Astrocyte of the spinal cord (primary cell): ENCODE measurements around the gene IQCK.
A peak's percentile ranks its signal among the peaks of the same experiment; 100 is the strongest.
"Not testable (repeated sequence)": the region's sequence is repeated elsewhere in the genome, so short reads cannot be mapped to it uniquely, and the experiment has no call there.

Experiments used
- DNase-seq: peaks from one replicate; pipeline ENCODE4 v3.0.0; 2011; ENCODE audit warnings: low read depth, low spot score
- H3K4me3 ChIP-seq: 2 replicates; pipeline ENCODE4 v1.5.1; 2011; ENCODE audit warnings: low read depth, mild to moderate bottlenecking, low read length, moderate library complexity
- CTCF ChIP-seq: IDR thresholded peaks from 2 replicates; pipeline ENCODE4 v1.5.1; 2012; ENCODE audit warnings: low read depth, mild to moderate bottlenecking, low read length, inconsistent platforms
- in situ Hi-C: cut with HindIII; loops from 2 replicates; pipeline ENCODE4 v1.10.0; 2017; ENCODE audit warnings: low sequenced_read_pairs

IQCK gene

GRCh38 chr16:19784183-19784736 is 66.2 kb downstream of the IQCK start:
- no peak for DNase-seq
- TF ChIP-seq CTCF = no peak
- in situ Hi-C loops = no loop called here
- H3K4me3 ChIP-seq = no peak overlapping the region

- no peak overlapping the region for H3K4me3 ChIP-seq
- DNase-seq = no peak
- in situ Hi-C loops = no loop called here
- no peak for TF ChIP-seq CTCF
Observed at GRCh38 chr16:19785081-19785480, 67.0 kb downstream of the IQCK start.

- DNase-seq = peak; percentile 24
- no peak overlapping the region for H3K4me3 ChIP-seq
- in situ Hi-C loops = no loop called here
- no peak for TF ChIP-seq CTCF
Observed at GRCh38 chr16:19785512-19786130, 67.5 kb downstream of the IQCK start.

- in situ Hi-C loops, H3K4me3 ChIP-seq, DNase-seq: not testable (repeated sequence)
Observed at GRCh38 chr16:19801369-19801768, 83.3 kb downstream of the IQCK start.

GRCh38 chr16:19801824-19802223 is 83.8 kb downstream of the IQCK start:
- in situ Hi-C loops, H3K4me3 ChIP-seq, DNase-seq: not testable (repeated sequence)

GRCh38 chr16:19802612-19803011 is 84.5 kb downstream of the IQCK start:
- in situ Hi-C loops = no loop called here
- no peak for DNase-seq
- H3K4me3 ChIP-seq = no peak overlapping the region
- TF ChIP-seq CTCF = no peak

GRCh38 chr16:19804538-19805323 is 86.7 kb downstream of the IQCK start:
- TF ChIP-seq CTCF = no peak
- no peak overlapping the region for H3K4me3 ChIP-seq
- DNase-seq = no peak
- in situ Hi-C loops = no loop called here
